GM18499 (cell line): Measurements from ENCODE around the gene ELF2.
A peak's percentile ranks its signal among the peaks of the same experiment; 100 is the strongest.
"Not testable (repeated sequence)": the region's sequence is repeated elsewhere in the genome, so short reads cannot be mapped to it uniquely, and the experiment has no call there.

Experiments
- ATAC-seq: cut with Tn5 transposase; IDR thresholded peaks from one replicate; pipeline ENCODE4 v1.9.1; 2021; ENCODE audit warnings: moderate number of reproducible peaks; ENCODE audit not compliant: insufficient read depth, unreplicated experiment

The ELF2 gene

GRCh38 chr4:139144911-139145551 is 32.0 kb downstream of the ELF2 start:
- ATAC-seq = no peak

GRCh38 chr4:139144161-139144859 is 32.7 kb downstream of the ELF2 start:
- no peak for ATAC-seq

GRCh38 chr4:139142980-139143379 is 34.0 kb downstream of the ELF2 start:
- no peak for ATAC-seq

- peak; percentile 60 for ATAC-seq
These were observed 34.9 kb downstream of the ELF2 start for GRCh38 chr4:139142087-139142486.

GRCh38 chr4:139137763-139138162 is 39.3 kb downstream of the ELF2 start:
- ATAC-seq = no peak

GRCh38 chr4:139134403-139134802 is 42.6 kb downstream of the ELF2 start:
- no peak for ATAC-seq

GRCh38 chr4:139131209-139131870 is 45.7 kb downstream of the ELF2 start:
- no peak for ATAC-seq

GRCh38 chr4:139129206-139129605 is 47.8 kb downstream of the ELF2 start:
- ATAC-seq = no peak

GRCh38 chr4:139126898-139127297 is 50.1 kb downstream of the ELF2 start:
- ATAC-seq = no peak

GRCh38 chr4:139123910-139124309 is 53.1 kb downstream of the ELF2 start:
- no peak for ATAC-seq

GRCh38 chr4:139118365-139118764 is 58.7 kb downstream of the ELF2 start:
- ATAC-seq = no peak

- ATAC-seq = no peak
These were observed 61.8 kb downstream of the ELF2 start for GRCh38 chr4:139115226-139115625.

GRCh38 chr4:139114795-139115194 is 62.2 kb downstream of the ELF2 start:
- ATAC-seq = not testable (repeated sequence)

GRCh38 chr4:139112650-139113049 is 64.4 kb downstream of the ELF2 start:
- ATAC-seq = no peak

- no peak for ATAC-seq
These were observed 68.4 kb downstream of the ELF2 start for GRCh38 chr4:139108567-139109128.

GRCh38 chr4:139099366-139099982 is 77.5 kb downstream of the ELF2 start:
- ATAC-seq = peak; percentile 76

GRCh38 chr4:139092271-139092670 is 84.7 kb downstream of the ELF2 start:
- no peak for ATAC-seq

GRCh38 chr4:139085141-139085540 is 91.9 kb downstream of the ELF2 start:
- ATAC-seq = no peak

- no peak for ATAC-seq
These were observed 92.3 kb downstream of the ELF2 start for GRCh38 chr4:139084804-139085093.

- peak; percentile 29 for ATAC-seq
These were observed 92.8 kb downstream of the ELF2 start for GRCh38 chr4:139083956-139084803.
